Right kidney (tissue), 9 donors: ENCODE results near the gene ATP11C.
"Not testable (repeated sequence)": the region's sequence is repeated elsewhere in the genome, so short reads cannot be mapped to it uniquely, and the experiment has no call there.

Experiments used
- DNase-seq: peaks from one replicate; pipeline ENCODE4 v3.0.0-alpha.2; 2016
- long read RNA-seq, 8 donors: transcript quantifications; one replicate each; lab custom pipeline, GENCODE V29; 2026

ATP11C gene
- long read RNA-seq, donor 1, result 0 reads
- long read RNA-seq, donor 2, result 0 reads
- long read RNA-seq, donor 3, result 0 reads
- long read RNA-seq, donor 4, result 0 reads
- long read RNA-seq, donor 5, result 0 reads
- long read RNA-seq, donor 6, result 0 reads
- long read RNA-seq, donor 7, result 0 reads
- long read RNA-seq, donor 8, result 0 reads

- DNase-seq, result peak; percentile 78
Measured at GRCh38 chrX:139932901-139933796, at the start of gene ATP11C. Gene ATP11C (minus strand): TSS chrX:139933053. CDS start chrX:139932042, 1,011 bp downstream.

GRCh38 chrX:139974471-139974870 lies 41.6 kb upstream of the ATP11C start:
- DNase-seq, result no peak

GRCh38 chrX:139972629-139973624 lies 40.1 kb upstream of the ATP11C start:
- DNase-seq, result no peak

- no peak for DNase-seq
Measured at GRCh38 chrX:139972113-139972512, 39.3 kb upstream of the ATP11C start.

- no peak for DNase-seq
Measured at GRCh38 chrX:139971394-139971749, 38.5 kb upstream of the ATP11C start.

GRCh38 chrX:139969286-139969685 lies 36.4 kb upstream of the ATP11C start:
- no peak for DNase-seq

GRCh38 chrX:139967750-139968149 lies 34.9 kb upstream of the ATP11C start:
- DNase-seq, result no peak

- DNase-seq, result no peak
Measured at GRCh38 chrX:139967300-139967699, 34.4 kb upstream of the ATP11C start.

GRCh38 chrX:139966159-139966558 lies 33.3 kb upstream of the ATP11C start:
- DNase-seq, result not testable (repeated sequence)

- no peak for DNase-seq
Measured at GRCh38 chrX:139965421-139965820, 32.6 kb upstream of the ATP11C start, which contains the start of gene CXorf66. Gene CXorf66 (minus strand): TSS chrX:139965521. CDS start chrX:139965496, 25 bp downstream.

GRCh38 chrX:139961091-139961490 lies 28.2 kb upstream of the ATP11C start:
- DNase-seq, result not testable (repeated sequence)

GRCh38 chrX:139949703-139950102 lies 16.9 kb upstream of the ATP11C start:
- no peak for DNase-seq

GRCh38 chrX:139945075-139945474 lies 12.2 kb upstream of the ATP11C start:
- DNase-seq, result no peak

GRCh38 chrX:139936259-139936658 lies 3.4 kb upstream of the ATP11C start:
- no peak for DNase-seq

- DNase-seq, result no peak
Measured at GRCh38 chrX:139933904-139934303, 1.1 kb upstream of the ATP11C start.

- DNase-seq, result peak; percentile 83
Measured at GRCh38 chrX:139932073-139932900, 566 bp downstream of the ATP11C start.

- DNase-seq, result peak; percentile 56
Measured at GRCh38 chrX:139931646-139932072, 1.2 kb downstream of the ATP11C start.

GRCh38 chrX:139930916-139931645 lies 1.8 kb downstream of the ATP11C start:
- DNase-seq, result peak; percentile 63

GRCh38 chrX:139930401-139930800 lies 2.5 kb downstream of the ATP11C start:
- no peak for DNase-seq

- DNase-seq, result no peak
Measured at GRCh38 chrX:139929876-139930275, 3.0 kb downstream of the ATP11C start.

- no peak for DNase-seq
Measured at GRCh38 chrX:139924696-139925095, 8.2 kb downstream of the ATP11C start.
